GM18499 (cell line): Measurements from ENCODE around the gene PPP1R14B.

Source experiments
- ATAC-seq: cut with Tn5 transposase; IDR thresholded peaks from one replicate; pipeline ENCODE4 v1.9.1; 2021; ENCODE audit warnings: moderate number of reproducible peaks; ENCODE audit not compliant: insufficient read depth, unreplicated experiment

The PPP1R14B gene, protein sequence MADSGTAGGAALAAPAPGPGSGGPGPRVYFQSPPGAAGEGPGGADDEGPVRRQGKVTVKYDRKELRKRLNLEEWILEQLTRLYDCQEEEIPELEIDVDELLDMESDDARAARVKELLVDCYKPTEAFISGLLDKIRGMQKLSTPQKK

GRCh38 chr11:64246871-64247728, at the start of gene PPP1R14B:
PPP1R14B (minus strand) TSS chr11:64246943; CDS start chr11:64246673, 270 bp downstream.
- no peak for ATAC-seq

GRCh38 chr11:64296236-64296635, 49.5 kb upstream of the PPP1R14B start:
- no peak for ATAC-seq

GRCh38 chr11:64295760-64296159, 49.0 kb upstream of the PPP1R14B start:
- ATAC-seq, result no peak

DNA sequence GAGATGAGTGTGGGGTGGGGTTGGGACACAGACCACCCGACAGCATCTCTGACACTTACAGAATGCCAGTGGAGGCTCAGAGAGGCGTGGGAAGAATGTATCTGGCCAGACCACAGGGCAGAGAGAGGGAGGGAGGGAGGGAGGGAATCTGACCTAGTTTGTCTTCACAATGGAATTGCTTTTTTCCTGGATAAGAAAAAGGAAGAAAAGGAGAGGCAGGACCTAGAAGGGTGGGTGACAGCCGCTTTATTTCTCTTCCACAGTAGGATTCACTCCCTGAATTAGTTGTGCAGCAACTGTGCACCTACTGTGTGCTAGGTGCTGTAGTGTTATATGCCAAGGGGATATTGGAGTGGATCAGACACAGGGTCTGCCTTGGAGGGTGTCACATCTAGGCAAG, 48.0 kb upstream of the PPP1R14B start:
- ATAC-seq, result no peak

DNA sequence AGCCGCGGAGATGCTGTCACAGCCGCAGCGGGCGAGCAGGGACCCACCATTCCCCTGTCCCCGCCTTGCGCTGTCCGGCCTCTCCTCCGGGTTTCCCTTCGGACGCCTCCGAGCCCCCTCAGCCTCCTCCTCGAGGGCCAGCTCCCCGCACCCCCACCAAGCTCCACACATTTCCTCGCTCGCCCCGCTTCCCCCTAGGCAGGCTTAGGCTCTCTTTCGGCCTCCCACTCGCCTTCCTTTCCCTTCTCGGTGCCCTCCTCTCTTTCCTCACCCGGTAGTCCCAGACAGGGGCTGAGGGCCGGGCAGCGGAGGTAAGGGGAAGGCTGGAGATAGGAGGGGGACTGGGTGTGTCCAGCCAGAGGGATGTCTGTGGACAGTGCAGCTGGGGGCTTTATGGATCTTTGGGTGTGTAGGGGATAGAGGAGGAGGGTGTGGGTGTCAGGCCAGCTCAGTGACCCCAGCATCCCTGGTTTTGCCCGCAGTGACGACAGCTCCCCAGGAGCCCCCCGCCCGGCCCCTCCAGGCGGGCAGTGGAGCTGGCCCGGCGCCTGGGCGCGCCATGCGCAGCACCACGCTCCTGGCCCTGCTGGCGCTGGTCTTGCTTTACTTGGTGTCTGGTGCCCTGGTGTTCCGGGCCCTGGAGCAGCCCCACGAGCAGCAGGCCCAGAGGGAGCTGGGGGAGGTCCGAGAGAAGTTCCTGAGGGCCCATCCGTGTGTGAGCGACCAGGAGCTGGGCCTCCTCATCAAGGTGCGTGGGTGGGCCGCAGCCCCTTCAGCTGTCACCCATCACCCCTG, 45.9 kb upstream of the PPP1R14B start:
- ATAC-seq, result no peak

DNA sequence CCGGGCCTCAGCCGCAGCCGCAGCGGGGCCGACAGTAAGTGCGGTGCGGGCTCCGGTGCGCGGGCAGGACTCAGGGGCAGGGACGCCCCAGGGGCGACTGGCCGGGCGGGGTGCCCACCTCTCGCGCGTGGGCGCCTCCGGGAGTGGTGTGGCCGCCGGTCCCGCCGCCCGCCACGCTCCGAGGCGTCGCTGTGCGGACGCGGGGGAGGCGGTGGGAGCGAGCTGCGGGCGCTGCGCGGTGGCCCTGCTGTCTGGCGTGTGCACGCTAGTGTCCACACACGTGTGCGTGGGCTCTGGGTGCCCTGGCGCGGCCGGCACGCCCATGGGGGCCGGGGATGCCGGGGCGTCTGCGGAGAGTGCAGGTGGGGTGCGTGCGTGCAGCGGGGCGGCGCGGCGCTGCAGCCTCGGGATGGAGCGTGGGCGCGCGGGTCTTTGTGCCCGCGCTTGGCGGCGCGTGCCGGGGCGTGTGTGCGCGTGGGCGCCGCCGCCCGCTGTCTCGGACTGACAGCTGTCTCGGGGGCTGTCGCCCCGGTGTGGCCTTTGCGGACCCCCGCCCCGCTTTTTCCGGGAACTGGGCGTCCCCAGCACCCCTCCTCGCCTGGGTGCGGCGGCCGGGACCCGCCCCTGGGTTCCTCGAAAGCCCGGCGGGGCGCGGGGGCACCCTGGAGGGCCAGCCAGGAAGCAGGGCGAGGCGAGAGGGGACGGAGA, 45.2 kb upstream of the PPP1R14B start:
- ATAC-seq, result no peak

- ATAC-seq, result no peak
These were observed 44.6 kb upstream of the PPP1R14B start, which contains the start of gene KCNK4 for GRCh38 chr11:64291262-64291751. KCNK4 (plus strand) TSS chr11:64291302; CDS start chr11:64293019, 1,717 bp downstream.

- ATAC-seq, result no peak
These were observed 43.9 kb upstream of the PPP1R14B start for GRCh38 chr11:64290352-64291261.

GRCh38 chr11:64289002-64289564, 42.3 kb upstream of the PPP1R14B start:
- no peak for ATAC-seq

DNA sequence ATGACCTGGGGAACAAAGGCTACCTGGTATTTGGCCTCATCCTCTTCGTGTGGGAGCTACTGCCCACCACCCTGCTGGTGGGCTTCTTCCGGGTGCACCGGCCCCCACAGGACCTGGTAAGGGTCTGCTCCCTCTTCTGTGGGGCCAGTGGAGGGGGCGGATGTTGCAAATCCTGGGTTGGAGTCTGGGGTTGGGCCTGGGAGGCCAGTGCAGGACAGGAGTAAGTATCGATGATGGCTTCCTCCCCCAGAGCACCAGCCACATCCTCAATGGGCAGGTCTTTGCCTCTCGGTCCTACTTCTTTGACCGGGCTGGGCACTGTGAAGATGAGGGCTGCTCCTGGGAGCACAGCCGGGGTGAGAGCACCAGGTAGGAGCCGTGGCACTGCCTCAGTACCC, 41.6 kb upstream of the PPP1R14B start:
- no peak for ATAC-seq

- ATAC-seq, result no peak
These were observed 41.1 kb upstream of the PPP1R14B start for GRCh38 chr11:64287676-64288352.

DNA sequence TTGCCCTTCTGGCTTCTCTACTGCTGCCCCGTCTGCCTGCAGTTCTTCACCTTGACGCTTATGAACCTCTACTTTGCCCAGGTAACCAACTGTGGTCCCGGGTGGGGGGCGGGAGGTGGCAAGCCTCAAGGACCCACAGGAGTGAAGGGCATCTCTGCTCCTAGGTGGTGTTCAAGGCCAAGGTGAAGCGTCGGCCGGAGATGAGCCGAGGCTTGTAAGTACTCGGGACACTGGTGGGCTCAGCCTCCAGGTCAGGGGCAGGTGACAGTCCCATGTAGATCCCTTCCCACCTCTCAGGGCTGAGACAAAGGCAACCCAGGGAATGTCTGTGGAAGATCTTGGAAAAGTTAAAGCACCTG, 40.0 kb upstream of the PPP1R14B start:
- ATAC-seq, result no peak

- ATAC-seq, result no peak
These were observed 39.4 kb upstream of the PPP1R14B start for GRCh38 chr11:64285885-64286800.

DNA sequence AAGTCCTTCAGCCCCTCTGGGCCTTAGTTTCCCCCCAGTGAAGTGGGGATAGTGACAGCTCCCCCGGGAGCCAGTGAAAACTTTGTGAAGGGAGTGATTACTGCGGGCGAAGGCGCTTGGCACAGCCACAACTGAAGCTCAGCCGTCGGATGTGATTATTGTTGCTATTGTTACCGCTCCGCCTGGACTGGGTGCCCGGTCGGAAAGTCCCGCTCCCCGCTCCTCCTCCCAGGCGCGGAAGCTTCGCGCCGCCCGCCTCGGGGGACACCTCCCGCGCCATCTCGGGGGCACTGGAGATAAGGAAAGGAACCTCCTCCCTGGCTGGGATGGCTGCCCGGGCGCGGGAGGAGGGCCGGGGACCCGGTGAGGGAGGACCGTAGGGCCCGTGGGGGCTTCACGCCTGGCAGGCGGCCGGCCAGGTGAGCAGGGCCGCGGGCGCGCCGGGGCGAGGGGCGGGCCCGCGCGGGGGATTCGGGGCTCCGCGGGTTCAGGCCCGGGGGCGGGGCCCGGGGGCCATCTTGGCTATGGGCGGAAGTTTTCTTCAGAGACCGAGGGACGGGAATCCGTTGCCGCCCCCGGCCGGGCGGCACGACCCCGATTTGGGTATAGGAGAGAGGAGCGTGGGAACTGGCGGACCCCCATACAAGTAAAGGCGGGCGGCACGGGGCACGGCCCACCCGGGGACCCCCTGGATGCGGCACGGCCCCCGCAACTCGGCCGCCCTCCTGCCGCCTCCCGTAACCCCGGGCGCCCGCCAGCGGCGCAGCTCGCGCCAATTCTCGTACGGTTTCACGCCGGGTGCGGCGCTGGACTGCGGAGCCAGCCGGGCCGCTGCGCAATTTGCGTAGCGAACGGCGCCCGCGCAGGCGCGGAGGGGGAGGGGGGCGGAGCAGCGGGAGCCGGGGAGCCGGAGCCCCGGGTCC, 38.5 kb upstream of the PPP1R14B start, which contains the start of gene GPR137:
Gene GPR137, plus strand, starts transcription at position 887 of the 923 bp plus-strand sequence. CDS start 677 bp downstream, outside the sequence.
- ATAC-seq, result peak; percentile 40

DNA sequence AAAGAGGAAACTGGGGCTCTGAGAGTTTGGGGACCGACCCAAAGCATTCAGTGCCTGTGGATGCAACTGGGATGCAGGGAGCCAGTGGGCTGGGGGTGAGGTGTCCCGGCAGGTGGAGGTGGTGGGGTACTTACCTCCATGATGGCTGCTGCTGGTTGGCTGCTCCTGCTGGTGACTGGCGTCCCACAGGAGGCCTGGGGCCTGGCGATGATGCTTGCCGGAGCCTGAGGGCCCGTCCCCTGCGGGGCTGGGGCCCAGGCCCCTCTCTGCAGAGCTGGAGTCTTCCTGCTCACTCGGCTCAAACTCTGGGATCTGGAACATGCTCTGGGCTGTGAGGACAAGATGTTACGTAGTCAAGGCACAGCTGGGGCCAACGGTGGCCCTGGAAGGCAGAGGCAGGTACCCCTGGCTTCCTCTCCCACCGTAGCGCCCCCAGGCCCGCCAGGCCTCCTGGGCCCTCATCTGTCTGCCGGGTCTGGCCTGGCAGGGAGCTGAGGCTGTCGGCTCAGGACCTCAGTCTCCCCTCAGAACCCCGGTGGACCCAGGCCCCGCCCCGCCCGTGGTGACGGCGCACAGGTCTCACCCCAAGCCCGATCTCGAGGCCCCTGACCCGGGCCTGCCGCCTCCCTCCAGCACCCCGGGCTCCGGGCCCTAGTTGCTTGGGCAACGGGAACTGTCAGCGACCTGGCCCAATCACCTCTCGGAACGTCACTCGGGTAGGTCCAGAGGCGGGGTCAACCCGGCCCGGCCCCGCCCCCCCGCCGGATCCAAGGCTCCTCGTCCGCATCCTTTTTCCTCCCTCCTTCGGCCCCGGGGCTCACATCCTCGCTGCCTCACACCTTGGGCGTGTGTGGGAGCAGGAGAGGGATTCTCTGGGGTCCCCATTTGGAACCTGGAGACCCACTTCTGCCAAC, 37.6 kb upstream of the PPP1R14B start, which contains the start of gene BAD:
Gene BAD, minus strand, starts transcription at position 618 of the 914 bp plus-strand sequence. Its CDS starts 297 bp downstream, at position 321.
- ATAC-seq, result peak; percentile 38
